HL-60/S4 (cell line): ENCODE data around the gene SLC6A18.
"Not testable (repeated sequence)": the region's sequence is repeated elsewhere in the genome, so short reads cannot be mapped to it uniquely, and the experiment has no call there.

Experiments used
- in situ Hi-C: fragments of 300-500 bp; cut with MboI; formaldehyde crosslinking; loops from 2 replicates; pipeline ENCODE4 v1.14.3; 2022; ENCODE audit warnings: low sequenced_read_pairs

The SLC6A18 gene

GRCh38 chr5:1251678-1252580 lies 26.7 kb downstream of the SLC6A18 start:
- in situ Hi-C loops = no loop called here

GRCh38 chr5:1252681-1253080 lies 27.5 kb downstream of the SLC6A18 start:
- in situ Hi-C loops = no loop called here

GRCh38 chr5:1253456-1254105 lies 28.4 kb downstream of the SLC6A18 start:
- in situ Hi-C loops = no loop called here

GRCh38 chr5:1254196-1254595 lies 29.0 kb downstream of the SLC6A18 start:
- in situ Hi-C loops = no loop called here

- in situ Hi-C loops = no loop called here
Observed at GRCh38 chr5:1255081-1255561, 29.9 kb downstream of the SLC6A18 start.

GRCh38 chr5:1256776-1257175 lies 31.6 kb downstream of the SLC6A18 start:
- in situ Hi-C loops = no loop called here

GRCh38 chr5:1257363-1257762 lies 32.2 kb downstream of the SLC6A18 start:
- in situ Hi-C loops = no loop called here

- in situ Hi-C loops = no loop called here
Observed at GRCh38 chr5:1257841-1258240, 32.7 kb downstream of the SLC6A18 start.

GRCh38 chr5:1259806-1260480 lies 34.8 kb downstream of the SLC6A18 start:
- in situ Hi-C loops = no loop called here

- in situ Hi-C loops = no loop called here
Observed at GRCh38 chr5:1261643-1262042, 36.5 kb downstream of the SLC6A18 start.

- in situ Hi-C loops = no loop called here
Observed at GRCh38 chr5:1262381-1262780, 37.2 kb downstream of the SLC6A18 start.

GRCh38 chr5:1264211-1264610 lies 39.0 kb downstream of the SLC6A18 start:
- in situ Hi-C loops = no loop called here

- in situ Hi-C loops = no loop called here
Observed at GRCh38 chr5:1265026-1265425, 39.8 kb downstream of the SLC6A18 start.

GRCh38 chr5:1265461-1266455 lies 40.6 kb downstream of the SLC6A18 start:
- in situ Hi-C loops = no loop called here

- in situ Hi-C loops = no loop called here
Observed at GRCh38 chr5:1266791-1267190, 41.6 kb downstream of the SLC6A18 start.

GRCh38 chr5:1267464-1267863 lies 42.3 kb downstream of the SLC6A18 start:
- in situ Hi-C loops = not testable (repeated sequence)

- in situ Hi-C loops = no loop called here
Observed at GRCh38 chr5:1268056-1268455, 42.9 kb downstream of the SLC6A18 start.

GRCh38 chr5:1268666-1269065 lies 43.5 kb downstream of the SLC6A18 start:
- in situ Hi-C loops = no loop called here

GRCh38 chr5:1270426-1270825 lies 45.2 kb downstream of the SLC6A18 start:
- in situ Hi-C loops = no loop called here
